ENCODE measurements around the gene SEPTIN11.

The SEPTIN11 gene

GRCh38 chr4:76955182-76955581 lies 5.6 kb downstream of the SEPTIN11 start:
- H3K9ac ChIP-seq, result no peak overlapping the region
- TF ChIP-seq CTCF (IDR thresholded peaks at IDR 0.05), result no peak

GRCh38 chr4:76957004-76957738 lies 7.6 kb downstream of the SEPTIN11 start:
- no peak overlapping the region for H3K4me2 ChIP-seq (ENCODE audit: low read length)
- H3K9ac ChIP-seq, result no peak overlapping the region
- H3K9me3 ChIP-seq (ENCODE audit: control insufficient read depth, low read length), result no peaks in the 10 kb centered on the region
- H3K79me2 ChIP-seq, result no peaks in the 10 kb centered on the region
- TF ChIP-seq CTCF (IDR thresholded peaks at IDR 0.05), result no peak
- no peaks in the 10 kb centered on the region for H3K36me3 ChIP-seq (ENCODE audit: control insufficient read depth, insufficient read depth, low read length)
- H3K4me3 ChIP-seq (ENCODE audit: low read depth, low read length), result no peak overlapping the region
- H2AFZ ChIP-seq, result no peak overlapping the region
- no peaks in the 10 kb centered on the region for H3K27me3 ChIP-seq (ENCODE audit: control insufficient read depth, insufficient read depth, low read length)
- no peak overlapping the region for H3K27ac ChIP-seq
- H3K4me1 ChIP-seq, result no peaks in the 10 kb centered on the region

More at GRCh38 chr4:76955182-76955581, 5.6 kb downstream of the SEPTIN11 start:
- Histone ChIP-seq H3K4me2 (ENCODE audit: low read length) (no peak overlapping the region), H3K36me3 (ENCODE audit: control insufficient read depth, insufficient read depth, low read length) (no peaks in the 10 kb centered on the region), H2AFZ (no peak overlapping the region), H3K79me2 (no peaks in the 10 kb centered on the region), H3K27ac (no peak overlapping the region), H3K9me3 (ENCODE audit: control insufficient read depth, low read length) (no peaks in the 10 kb centered on the region), H3K4me3 (ENCODE audit: low read depth, low read length) (no peak overlapping the region), H3K27me3 (ENCODE audit: control insufficient read depth, insufficient read depth, low read length) (no peaks in the 10 kb centered on the region), H3K4me1 (no peaks in the 10 kb centered on the region)

- H3K36me3 ChIP-seq (ENCODE audit: control insufficient read depth, insufficient read depth, low read length), result no peaks in the 10 kb centered on the region
- H2AFZ ChIP-seq, result no peak overlapping the region
- no peak overlapping the region for H3K4me2 ChIP-seq (ENCODE audit: low read length)
- no peaks in the 10 kb centered on the region for H3K79me2 ChIP-seq
- no peaks in the 10 kb centered on the region for H3K27me3 ChIP-seq (ENCODE audit: control insufficient read depth, insufficient read depth, low read length)
- no peak overlapping the region for H3K9ac ChIP-seq
- H3K9me3 ChIP-seq (ENCODE audit: control insufficient read depth, low read length), result no peaks in the 10 kb centered on the region
- H3K4me3 ChIP-seq (ENCODE audit: low read depth, low read length), result no peak overlapping the region
- H3K27ac ChIP-seq, result no peak overlapping the region
- no peaks in the 10 kb centered on the region for H3K4me1 ChIP-seq
- TF ChIP-seq CTCF (IDR thresholded peaks at IDR 0.05), result no peak
These were observed 9.3 kb downstream of the SEPTIN11 start for GRCh38 chr4:76958891-76959290.

GRCh38 chr4:76960014-76960413 lies 10.5 kb downstream of the SEPTIN11 start:
- no peaks in the 10 kb centered on the region for H3K27me3 ChIP-seq (ENCODE audit: control insufficient read depth, insufficient read depth, low read length)
- H3K79me2 ChIP-seq, result peaks cover 3% of the 10 kb centered on the region
- no peak overlapping the region for H3K27ac ChIP-seq
- H3K36me3 ChIP-seq (ENCODE audit: control insufficient read depth, insufficient read depth, low read length), result no peaks in the 10 kb centered on the region
- no peaks in the 10 kb centered on the region for H3K4me1 ChIP-seq
- H3K4me2 ChIP-seq (ENCODE audit: low read length), result no peak overlapping the region
- H3K9me3 ChIP-seq (ENCODE audit: control insufficient read depth, low read length), result no peaks in the 10 kb centered on the region
- no peak overlapping the region for H3K4me3 ChIP-seq (ENCODE audit: low read depth, low read length)
- TF ChIP-seq CTCF (IDR thresholded peaks at IDR 0.05), result no peak
- H3K9ac ChIP-seq, result no peak overlapping the region
- no peak overlapping the region for H2AFZ ChIP-seq
